ENCODE data around the gene SLC16A4. TPM values are rescaled to one million over a fixed set of nuclear protein-coding genes. Genes with fewer than 3 reads are reported as not detected.
"Not testable (repeated sequence)": the region's sequence is repeated elsewhere in the genome, so short reads cannot be mapped to it uniquely, and the experiment has no call there.

SLC16A4 gene
- total RNA-seq: 0.23 and 0.73 TPM in 2 replicates

DNA sequence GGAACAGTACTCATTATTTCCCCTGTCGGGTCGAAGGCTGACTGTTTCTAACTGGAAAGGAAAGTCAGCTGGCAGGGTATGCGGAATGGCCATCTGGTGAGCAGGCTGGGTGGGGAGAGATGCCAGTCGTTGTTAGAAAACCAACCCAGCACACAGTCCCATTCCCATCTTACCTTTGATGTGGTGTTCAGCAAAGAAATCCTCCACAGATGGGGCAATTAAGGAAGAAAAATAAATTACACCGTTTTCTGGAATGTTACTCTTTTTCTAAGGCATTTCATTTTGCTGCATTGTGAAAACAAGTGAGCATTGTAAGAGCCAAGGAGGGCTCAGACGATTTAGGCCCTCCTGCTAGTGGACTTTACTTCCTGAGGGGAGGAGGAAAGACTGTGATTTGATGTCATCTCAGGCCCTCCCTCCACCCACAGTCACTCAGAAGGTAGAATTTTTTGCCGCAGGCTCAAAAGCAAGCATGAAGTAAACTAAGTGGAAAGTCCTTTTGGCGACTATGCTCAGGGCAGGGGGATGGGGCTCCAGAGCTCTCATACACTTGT is at the start of gene SLC16A4:
Gene SLC16A4, minus strand, starts transcription at position 335 of the 554 bp plus-strand sequence. CDS start 1,703 bp downstream, outside the sequence.
- Mint-ChIP-seq H3K4me3 (ENCODE audit: low read depth) (no peak within 1 kb of the TSS), H3K36me3 (ENCODE audit: low read depth) (peaks cover 25% of the 10 kb centered on the region), H3K27me3 (ENCODE audit: low read depth) (no peaks in the 10 kb centered on the region), H3K27ac (no peak within 1 kb of the TSS), H3K4me1 (ENCODE audit: low read depth) (peaks cover 6% of the 10 kb centered on the region), H3K9me3 (no peaks in the 10 kb centered on the region)
- intact Hi-C loops (cut with micrococcal nuclease): no loop called here
- no peak for DNase-seq (ENCODE audit: low spot score)

DNA sequence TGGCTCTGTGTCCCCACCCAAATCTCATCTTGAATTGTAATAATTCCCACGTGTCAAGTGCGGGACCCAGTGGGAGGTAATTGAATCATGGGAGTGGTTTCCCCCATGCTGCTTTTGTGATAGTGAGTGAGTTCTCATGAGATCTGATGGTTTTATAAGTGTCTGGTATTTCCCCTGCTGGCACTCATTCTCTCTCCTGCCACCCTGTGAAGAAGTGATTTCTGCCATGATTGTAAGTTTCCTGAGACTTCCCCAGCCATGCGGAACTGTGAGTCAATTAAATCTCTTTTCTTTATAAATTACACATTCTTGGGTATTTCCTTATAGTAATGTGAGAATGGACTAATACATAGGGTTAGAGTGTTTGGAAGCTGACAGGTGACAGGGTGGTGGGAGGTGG is 49.0 kb upstream of the SLC16A4 start:
- H3K9me3 Mint-ChIP-seq; H3K4me3 Mint-ChIP-seq (ENCODE audit: low read depth); H3K4me1 Mint-ChIP-seq (ENCODE audit: low read depth); DNase-seq (ENCODE audit: low spot score); H3K36me3 Mint-ChIP-seq (ENCODE audit: low read depth); intact Hi-C loops (cut with micrococcal nuclease); H3K27ac Mint-ChIP-seq: not testable (repeated sequence)
- H3K27me3 Mint-ChIP-seq (ENCODE audit: low read depth): peaks cover 11% of the 10 kb centered on the region

DNA sequence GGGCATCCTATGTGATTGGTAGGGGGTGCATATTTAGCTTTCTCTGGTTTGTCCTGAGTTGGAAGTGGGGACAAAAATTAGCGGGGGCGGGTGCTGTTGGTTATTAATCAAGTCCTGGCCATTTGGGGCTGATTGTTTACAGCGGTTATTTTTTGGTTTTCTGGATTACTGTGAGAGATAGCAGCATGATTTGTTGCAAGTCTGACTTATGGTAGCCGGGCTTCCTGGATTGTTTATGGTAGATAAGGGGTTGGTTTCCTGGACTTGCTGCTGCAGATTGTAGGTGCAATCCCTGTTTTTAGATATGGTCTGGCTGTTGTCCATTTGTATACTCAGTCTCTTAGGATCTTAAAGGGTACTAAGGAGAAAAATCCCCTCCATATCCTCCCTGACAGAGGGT is 48.1 kb upstream of the SLC16A4 start:
- no peaks in the 10 kb centered on the region for H3K4me1 Mint-ChIP-seq (ENCODE audit: low read depth)
- no peak overlapping the region for H3K27ac Mint-ChIP-seq
- H3K4me3 Mint-ChIP-seq (ENCODE audit: low read depth): no peak overlapping the region
- intact Hi-C loops (cut with micrococcal nuclease): no loop called here
- H3K9me3 Mint-ChIP-seq: no peaks in the 10 kb centered on the region
- H3K36me3 Mint-ChIP-seq (ENCODE audit: low read depth): no peaks in the 10 kb centered on the region
- H3K27me3 Mint-ChIP-seq (ENCODE audit: low read depth): peaks cover 11% of the 10 kb centered on the region
- DNase-seq (ENCODE audit: low spot score): no peak

DNA sequence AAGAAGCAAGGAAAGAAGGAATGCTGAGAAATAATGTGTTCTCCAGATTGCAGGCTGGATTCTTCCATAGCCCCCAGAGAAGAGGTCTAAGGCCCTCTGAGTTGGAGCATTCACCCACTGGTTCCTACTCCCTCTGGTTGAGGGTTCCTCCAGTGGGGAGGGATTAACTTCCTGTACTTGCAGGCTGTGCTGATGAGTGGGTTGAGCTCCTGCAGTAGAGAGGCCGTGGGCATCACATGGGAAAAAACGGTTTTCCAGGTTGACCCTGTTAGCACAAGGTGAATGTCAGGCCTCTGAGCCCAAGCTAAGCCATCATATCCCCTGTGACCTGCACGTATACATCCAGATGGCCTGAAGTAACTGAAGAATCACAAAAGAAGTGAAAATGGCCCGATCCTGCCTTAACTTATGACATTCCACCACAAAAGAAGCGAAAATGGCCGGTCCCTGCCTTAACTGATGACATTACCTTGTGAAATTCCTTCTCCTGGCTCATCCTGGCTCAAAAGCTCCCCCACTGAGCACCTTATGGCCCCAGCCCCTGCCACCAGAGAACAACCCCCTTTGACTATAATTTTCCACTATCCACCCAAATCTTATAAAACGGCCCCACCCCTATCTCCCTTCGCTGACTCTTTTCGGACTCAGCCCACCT is 46.9 kb upstream of the SLC16A4 start:
- H3K9me3 Mint-ChIP-seq; DNase-seq (ENCODE audit: low spot score); H3K27me3 Mint-ChIP-seq (ENCODE audit: low read depth); intact Hi-C loops (cut with micrococcal nuclease); H3K4me1 Mint-ChIP-seq (ENCODE audit: low read depth); H3K4me3 Mint-ChIP-seq (ENCODE audit: low read depth); H3K36me3 Mint-ChIP-seq (ENCODE audit: low read depth); H3K27ac Mint-ChIP-seq: not testable (repeated sequence)

DNA sequence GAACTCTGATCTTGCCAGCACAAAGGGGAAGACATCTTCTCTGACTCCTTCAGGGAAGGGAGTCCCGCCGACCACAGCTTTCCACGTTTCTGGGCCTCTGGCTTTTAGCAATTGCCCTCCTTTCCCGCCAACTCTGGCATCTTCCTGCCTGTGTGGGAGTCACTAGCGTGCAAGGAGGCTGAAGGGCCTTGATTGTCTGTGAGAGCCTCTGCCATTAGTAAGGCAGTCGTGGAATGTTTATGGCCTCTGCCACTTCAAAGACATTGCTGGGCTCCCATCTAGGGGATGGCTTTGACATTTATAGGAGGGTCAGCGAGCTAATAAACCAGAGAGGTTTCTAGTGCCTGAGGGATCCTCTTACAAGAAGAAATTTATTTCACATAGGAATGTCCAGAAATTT is 45.8 kb upstream of the SLC16A4 start:
- Mint-ChIP-seq H3K9me3 (no peaks in the 10 kb centered on the region), H3K36me3 (ENCODE audit: low read depth) (no peaks in the 10 kb centered on the region), H3K4me1 (ENCODE audit: low read depth) (no peaks in the 10 kb centered on the region), H3K27ac (no peak overlapping the region), H3K27me3 (ENCODE audit: low read depth) (peaks cover 13% of the 10 kb centered on the region), H3K4me3 (ENCODE audit: low read depth) (no peak overlapping the region)
- intact Hi-C loops (cut with micrococcal nuclease): no loop called here
- DNase-seq (ENCODE audit: low spot score): no peak

DNA sequence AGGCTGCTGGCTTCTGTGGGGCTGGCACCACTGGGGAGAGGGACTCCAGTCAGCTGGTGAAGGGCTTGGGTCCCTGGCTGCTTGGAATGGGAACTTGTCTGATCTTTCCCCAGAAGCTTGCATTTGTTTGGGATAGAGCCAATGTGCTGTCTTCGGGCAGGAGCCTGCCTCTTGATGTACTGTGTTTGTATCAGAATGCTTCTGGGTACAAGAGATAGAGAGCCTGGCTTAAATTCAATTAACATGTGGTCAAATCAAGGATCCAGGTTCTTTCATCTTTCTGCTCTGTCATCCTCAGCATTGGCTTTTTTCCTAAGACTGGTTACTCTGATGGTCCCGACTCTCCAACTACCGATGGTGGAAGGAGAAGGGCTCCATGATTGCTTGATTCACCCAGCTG is 44.1 kb upstream of the SLC16A4 start:
- no peaks in the 10 kb centered on the region for H3K4me1 Mint-ChIP-seq (ENCODE audit: low read depth)
- peaks cover 18% of the 10 kb centered on the region for H3K27me3 Mint-ChIP-seq (ENCODE audit: low read depth)
- H3K27ac Mint-ChIP-seq: no peak overlapping the region
- DNase-seq (ENCODE audit: low spot score): no peak
- no peaks in the 10 kb centered on the region for H3K9me3 Mint-ChIP-seq
- no peak overlapping the region for H3K4me3 Mint-ChIP-seq (ENCODE audit: low read depth)
- intact Hi-C loops (cut with micrococcal nuclease): no loop called here
- no peaks in the 10 kb centered on the region for H3K36me3 Mint-ChIP-seq (ENCODE audit: low read depth)

DNA sequence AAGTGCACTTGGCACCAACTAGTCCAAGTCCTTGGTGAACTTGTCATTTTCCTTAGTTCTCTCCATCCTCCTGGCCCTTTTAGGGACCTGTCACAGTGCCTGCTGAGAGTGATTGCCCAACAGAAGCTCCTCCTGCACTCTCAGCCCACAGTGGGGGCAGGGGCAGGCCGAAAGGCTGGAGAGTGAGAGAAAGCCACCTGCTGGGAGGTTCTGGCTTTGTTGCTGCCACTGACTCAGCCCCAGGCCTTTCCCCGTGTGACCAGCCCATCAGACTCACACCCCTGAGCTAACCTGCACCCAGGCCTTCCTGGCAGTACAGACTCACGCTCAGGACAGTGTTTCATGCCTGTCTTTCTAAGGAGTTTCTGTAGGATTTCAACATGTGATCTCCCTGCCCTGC is 43.0 kb upstream of the SLC16A4 start:
- intact Hi-C loops (cut with micrococcal nuclease): no loop called here
- peaks cover 15% of the 10 kb centered on the region for H3K27me3 Mint-ChIP-seq (ENCODE audit: low read depth)
- H3K27ac Mint-ChIP-seq: no peak overlapping the region
- no peaks in the 10 kb centered on the region for H3K4me1 Mint-ChIP-seq (ENCODE audit: low read depth)
- H3K9me3 Mint-ChIP-seq: no peaks in the 10 kb centered on the region
- no peak overlapping the region for H3K4me3 Mint-ChIP-seq (ENCODE audit: low read depth)
- no peaks in the 10 kb centered on the region for H3K36me3 Mint-ChIP-seq (ENCODE audit: low read depth)
- DNase-seq (ENCODE audit: low spot score): no peak

DNA sequence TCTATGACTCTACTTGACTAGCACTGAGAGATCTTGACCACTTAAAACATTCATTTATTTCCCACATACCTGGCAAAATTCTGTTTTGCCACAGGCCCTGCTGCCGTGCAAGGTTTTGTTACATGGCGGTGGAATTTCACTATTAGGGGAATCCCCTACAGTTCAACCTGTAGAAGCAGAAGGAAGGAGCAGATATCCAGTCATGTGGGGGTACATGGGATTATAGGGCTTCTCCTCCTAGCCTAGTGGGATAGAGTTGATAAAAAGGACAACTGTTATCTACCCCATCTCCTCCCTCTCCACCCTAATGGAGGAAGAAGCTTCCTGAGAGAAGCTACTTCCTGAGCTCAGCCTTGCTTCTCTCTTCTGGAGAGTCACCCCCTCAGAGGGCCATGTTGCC is 42.4 kb upstream of the SLC16A4 start:
- Mint-ChIP-seq H3K27ac (no peak overlapping the region), H3K4me3 (ENCODE audit: low read depth) (no peak overlapping the region), H3K4me1 (ENCODE audit: low read depth) (no peaks in the 10 kb centered on the region), H3K36me3 (ENCODE audit: low read depth) (no peaks in the 10 kb centered on the region), H3K27me3 (ENCODE audit: low read depth) (peaks cover 11% of the 10 kb centered on the region), H3K9me3 (no peaks in the 10 kb centered on the region)
- no peak for DNase-seq (ENCODE audit: low spot score)
- intact Hi-C loops (cut with micrococcal nuclease): no loop called here

DNA sequence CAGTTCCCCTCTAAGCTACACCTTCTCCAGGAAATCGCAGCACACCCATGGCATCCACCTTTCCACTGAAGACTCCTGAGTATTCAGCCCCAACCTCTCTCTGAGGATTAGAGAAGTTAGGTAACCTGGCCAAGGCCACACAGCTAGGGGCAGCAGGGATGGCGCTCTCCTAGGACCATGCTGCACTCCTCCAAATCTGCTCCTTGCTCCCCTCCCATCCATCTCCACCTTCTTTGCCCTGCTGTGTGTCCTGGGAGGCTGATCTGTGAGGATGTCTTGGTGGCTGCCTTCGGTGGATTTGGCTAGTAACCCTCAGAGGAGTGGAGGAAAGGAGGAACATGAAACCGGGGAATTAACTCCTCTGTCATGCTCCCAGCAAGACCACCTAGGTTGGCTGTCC is 40.1 kb upstream of the SLC16A4 start:
- Mint-ChIP-seq H3K36me3 (ENCODE audit: low read depth) (no peaks in the 10 kb centered on the region), H3K4me1 (ENCODE audit: low read depth) (no peaks in the 10 kb centered on the region), H3K27me3 (ENCODE audit: low read depth) (peaks cover 17% of the 10 kb centered on the region), H3K4me3 (ENCODE audit: low read depth) (no peak overlapping the region), H3K9me3 (no peaks in the 10 kb centered on the region), H3K27ac (no peak overlapping the region)
- intact Hi-C loops (cut with micrococcal nuclease): no loop called here
- no peak for DNase-seq (ENCODE audit: low spot score)

DNA sequence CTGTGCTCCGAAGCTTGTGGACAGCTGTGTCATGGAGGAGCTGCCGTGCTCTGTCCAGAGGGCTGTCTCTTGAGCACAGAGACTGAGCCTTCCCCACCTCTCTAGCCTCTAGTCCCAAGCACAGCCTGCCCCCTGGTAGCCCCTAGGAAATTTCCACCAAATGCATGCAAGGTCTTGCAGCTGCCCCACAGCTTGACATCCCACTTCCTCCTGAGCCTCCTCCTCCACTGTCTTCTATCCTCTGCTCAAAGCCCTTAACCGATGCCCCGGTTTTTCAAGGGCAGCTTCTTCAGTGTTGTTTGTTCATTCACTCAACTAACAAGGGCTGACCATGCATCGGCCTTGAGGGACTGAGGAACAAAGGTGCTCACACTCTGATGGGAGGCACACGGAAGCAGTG is 39.5 kb upstream of the SLC16A4 start:
- Mint-ChIP-seq H3K4me3 (ENCODE audit: low read depth) (no peak overlapping the region), H3K27me3 (ENCODE audit: low read depth) (peaks cover 16% of the 10 kb centered on the region), H3K36me3 (ENCODE audit: low read depth) (no peaks in the 10 kb centered on the region), H3K27ac (no peak overlapping the region), H3K4me1 (ENCODE audit: low read depth) (no peaks in the 10 kb centered on the region), H3K9me3 (no peaks in the 10 kb centered on the region)
- DNase-seq (ENCODE audit: low spot score): no peak
- intact Hi-C loops (cut with micrococcal nuclease): no loop called here

DNA sequence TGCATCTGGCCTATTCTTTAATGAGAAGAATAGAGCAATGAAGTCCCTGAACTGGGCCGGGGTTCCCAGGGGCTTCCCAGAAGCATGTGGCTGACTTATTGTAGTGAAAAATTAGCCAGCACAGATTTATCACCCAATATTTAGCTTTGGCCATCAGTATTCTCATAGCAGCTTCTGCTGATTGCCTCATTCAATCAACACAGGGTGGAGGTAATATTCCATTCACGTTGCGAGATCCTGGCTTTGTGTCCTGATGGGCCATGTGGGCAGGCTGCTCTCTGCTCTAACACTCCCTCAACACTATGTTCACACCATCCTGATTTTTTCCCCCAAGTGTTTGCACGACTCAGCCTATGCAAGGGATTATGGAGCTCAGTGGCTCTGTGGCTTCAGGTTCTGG is 38.1 kb upstream of the SLC16A4 start:
- Mint-ChIP-seq H3K27ac (no peak overlapping the region), H3K27me3 (ENCODE audit: low read depth) (peaks cover 19% of the 10 kb centered on the region), H3K4me3 (ENCODE audit: low read depth) (no peak overlapping the region), H3K36me3 (ENCODE audit: low read depth) (no peaks in the 10 kb centered on the region), H3K4me1 (ENCODE audit: low read depth) (no peaks in the 10 kb centered on the region), H3K9me3 (no peaks in the 10 kb centered on the region)
- intact Hi-C loops (cut with micrococcal nuclease): no loop called here
- DNase-seq (ENCODE audit: low spot score): no peak

DNA sequence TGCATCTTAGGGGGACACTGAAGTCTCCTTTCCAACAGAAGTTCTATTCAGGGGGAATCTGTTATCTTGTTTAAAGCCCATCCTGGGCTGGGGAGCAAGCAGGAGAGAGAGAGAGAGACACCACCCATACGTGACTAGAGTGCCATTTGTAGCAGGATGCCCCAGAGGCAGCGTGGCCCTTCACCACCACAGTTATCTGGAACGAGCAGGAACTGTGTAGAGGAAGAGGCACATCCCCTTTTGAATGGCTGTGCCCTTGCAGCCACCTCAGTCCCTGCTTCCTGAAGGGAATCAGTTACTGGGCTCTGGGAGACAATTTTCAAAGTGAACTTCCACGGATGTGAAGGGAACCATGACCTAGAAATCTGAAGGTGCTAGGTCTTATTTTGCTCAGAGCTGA is 36.0 kb upstream of the SLC16A4 start:
- no peak overlapping the region for H3K27ac Mint-ChIP-seq
- intact Hi-C loops (cut with micrococcal nuclease): no loop called here
- peaks cover 24% of the 10 kb centered on the region for H3K27me3 Mint-ChIP-seq (ENCODE audit: low read depth)
- H3K4me1 Mint-ChIP-seq (ENCODE audit: low read depth): peaks cover 4% of the 10 kb centered on the region
- no peak for DNase-seq (ENCODE audit: low spot score)
- H3K9me3 Mint-ChIP-seq: no peaks in the 10 kb centered on the region
- no peak overlapping the region for H3K4me3 Mint-ChIP-seq (ENCODE audit: low read depth)
- H3K36me3 Mint-ChIP-seq (ENCODE audit: low read depth): no peaks in the 10 kb centered on the region

DNA sequence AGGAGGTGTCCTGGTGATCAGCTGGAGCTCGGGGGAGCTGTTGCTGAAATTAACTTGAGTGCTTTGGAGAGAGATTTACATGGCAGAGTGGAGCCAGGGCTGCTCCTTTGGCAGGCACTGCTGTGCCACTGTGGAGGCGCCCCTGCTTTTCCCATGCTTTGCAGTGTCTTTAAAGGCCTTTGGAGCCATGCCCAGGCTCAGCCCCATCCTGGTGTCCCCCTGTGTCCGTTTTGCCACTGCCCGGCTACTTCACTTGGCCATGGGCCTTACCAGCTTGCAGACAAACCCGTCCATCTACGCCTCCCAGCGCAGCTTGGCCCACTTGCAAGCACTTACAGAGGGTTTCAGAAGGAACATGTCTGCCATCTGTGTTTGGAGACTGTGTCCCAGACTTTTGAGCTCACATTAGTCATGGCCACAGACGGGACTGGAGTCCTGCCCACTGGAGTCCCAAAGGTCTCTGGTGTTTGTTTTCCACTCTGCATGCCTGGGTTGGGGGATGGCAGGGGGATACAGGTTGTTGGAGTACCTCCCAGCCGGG is 34.9 kb upstream of the SLC16A4 start:
- H3K4me3 Mint-ChIP-seq (ENCODE audit: low read depth): no peak overlapping the region
- no peaks in the 10 kb centered on the region for H3K9me3 Mint-ChIP-seq
- peaks cover 16% of the 10 kb centered on the region for H3K27me3 Mint-ChIP-seq (ENCODE audit: low read depth)
- intact Hi-C loops (cut with micrococcal nuclease): no loop called here
- H3K4me1 Mint-ChIP-seq (ENCODE audit: low read depth): peaks cover 10% of the 10 kb centered on the region
- H3K36me3 Mint-ChIP-seq (ENCODE audit: low read depth): no peaks in the 10 kb centered on the region
- no peak for DNase-seq (ENCODE audit: low spot score)
- no peak overlapping the region for H3K27ac Mint-ChIP-seq
